HepG2 (cell line): Measurements from ENCODE around the gene CD151. TPM values are rescaled to one million over a fixed set of nuclear protein-coding genes. Genes with fewer than 3 reads are reported as not detected.

Experiments used
- AGO1 ChIP-seq: fragments of 200-400 bp; formaldehyde crosslinking; IDR thresholded peaks from 2 replicates; pipeline ENCODE4 v1.6.1; 2017; ENCODE audit warnings: mild to moderate bottlenecking, low read depth, low read length, moderate library complexity; ENCODE audit not compliant: poor library complexity, severe bottlenecking
- ATAD3A ChIP-seq: sonication (generic); formaldehyde crosslinking; IDR thresholded peaks from 2 replicates; pipeline ENCODE4 v1.4.0; 2020; ENCODE audit warnings: missing genetic modification reagents
- KLF6 ChIP-seq: IDR thresholded peaks from 2 replicates; pipeline ENCODE4 v1.8.0; 2016; ENCODE audit warnings: missing biosample characterization, missing genetic modification reagents
- RBFOX2 ChIP-seq: fragments of 200-400 bp; formaldehyde crosslinking; IDR thresholded peaks from 2 replicates; pipeline ENCODE4 v1.6.1; 2017; ENCODE audit warnings: low read depth, mild to moderate bottlenecking, low read length
- ZNF30 ChIP-seq: sonication (generic); formaldehyde crosslinking; IDR thresholded peaks from 2 replicates; pipeline ENCODE4 v1.5.0; 2020; ENCODE audit warnings: mild to moderate bottlenecking, missing genetic modification reagents
- polyA plus RNA-seq, 8 experiments: library from polyadenylated mRNA; depleted of rRNA in 3 of 8; stranded (reverse) in 7 of 8; unstranded in 1 of 8; fragments of >200 nt; fragmentation: Illumina TruSeq in 4 of 8; extraction: Trizol in 4 of 8; gene quantifications; 2 replicates each; pipeline versions ENCODE4 v1.2.1 to v1.2.3, GENCODE V29; 2011 to 2016; ENCODE audit warnings: low read depth in 4 of 8, missing spikeins in 1 of 8, mixed read lengths in 1 of 8; ENCODE audit not compliant: insufficient read depth in 1 of 8
- total RNA-seq, 5 experiments: library from RNA; depleted of rRNA; stranded (reverse); fragments of >200 nt; fragmentation: Illumina TruSeq; extraction: Trizol; gene quantifications; 2 replicates each; pipeline ENCODE4 v1.2.3, GENCODE V29; 2016; ENCODE audit warnings: low read depth in 1 of 5
- TF ChIP-seq, protein P1 (sequence below): sonication (generic); formaldehyde crosslinking; IDR thresholded peaks from 2 replicates; pipeline ENCODE4 v1.9.0; 2022; ENCODE audit warnings: missing genetic modification reagents, mild to moderate bottlenecking, borderline replicate concordance
- TF ChIP-seq, protein P2 (sequence below): sonication (generic); formaldehyde crosslinking; IDR thresholded peaks from 2 replicates; pipeline ENCODE4 v1.4.0; 2020; ENCODE audit warnings: missing genetic modification reagents

The CD151 gene
- total and polyA plus RNA-seq, 2 of the 13 experiments (the other 11 are each of a cell fraction or from before 2014, with no cell fraction given), result 125 to 197 TPM

DNA sequence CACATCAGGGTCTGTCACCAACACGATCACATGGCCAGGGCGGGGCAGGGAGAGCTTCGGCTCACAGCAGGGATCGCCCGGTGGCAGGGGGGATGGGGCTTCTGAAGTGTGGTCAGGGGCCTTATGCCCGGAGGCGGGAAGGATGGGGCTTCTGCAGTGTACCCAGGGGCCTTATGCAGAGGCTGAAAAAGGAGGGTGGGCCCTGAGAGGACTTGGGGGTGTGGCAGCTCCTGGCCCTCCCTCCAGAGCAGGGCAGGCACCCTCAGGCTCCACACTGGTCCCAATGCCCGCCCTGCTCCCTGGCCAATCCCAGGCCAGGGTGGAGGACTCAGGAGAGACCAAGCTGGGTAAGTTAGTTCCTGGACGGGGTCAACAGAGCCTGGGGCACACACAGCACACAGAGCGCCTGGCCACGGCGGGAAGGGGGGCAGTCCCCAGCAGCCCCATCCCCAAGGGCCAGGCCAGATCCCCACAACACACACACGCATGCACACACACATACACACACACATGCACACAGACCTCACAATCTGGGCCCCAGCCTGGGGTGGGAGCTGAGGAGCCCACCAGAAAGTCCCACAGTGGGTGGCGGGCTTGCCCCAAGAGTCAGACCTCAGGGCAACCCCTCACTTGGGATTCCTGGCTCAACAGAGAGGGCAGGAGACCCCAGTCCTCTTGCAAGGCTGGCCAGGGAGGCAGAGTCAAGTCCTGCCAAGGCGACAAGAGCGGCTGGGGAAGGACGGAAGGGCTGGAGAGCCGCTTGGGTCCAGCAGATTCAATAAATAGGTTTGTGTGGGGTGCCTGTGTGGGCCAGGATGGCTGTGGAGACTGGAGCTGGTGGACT, 41.8 kb upstream of the CD151 start (continued):
- TF ChIP-seq, protein P1, sequence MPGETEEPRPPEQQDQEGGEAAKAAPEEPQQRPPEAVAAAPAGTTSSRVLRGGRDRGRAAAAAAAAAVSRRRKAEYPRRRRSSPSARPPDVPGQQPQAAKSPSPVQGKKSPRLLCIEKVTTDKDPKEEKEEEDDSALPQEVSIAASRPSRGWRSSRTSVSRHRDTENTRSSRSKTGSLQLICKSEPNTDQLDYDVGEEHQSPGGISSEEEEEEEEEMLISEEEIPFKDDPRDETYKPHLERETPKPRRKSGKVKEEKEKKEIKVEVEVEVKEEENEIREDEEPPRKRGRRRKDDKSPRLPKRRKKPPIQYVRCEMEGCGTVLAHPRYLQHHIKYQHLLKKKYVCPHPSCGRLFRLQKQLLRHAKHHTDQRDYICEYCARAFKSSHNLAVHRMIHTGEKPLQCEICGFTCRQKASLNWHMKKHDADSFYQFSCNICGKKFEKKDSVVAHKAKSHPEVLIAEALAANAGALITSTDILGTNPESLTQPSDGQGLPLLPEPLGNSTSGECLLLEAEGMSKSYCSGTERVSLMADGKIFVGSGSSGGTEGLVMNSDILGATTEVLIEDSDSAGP, result peak; percentile 15; the same call in 1 of the 2 replicates
- TF ChIP-seq KLF6 (CRISPR knock-in tag) (no peak), AGO1 (no peak), RBFOX2 (0 out of 2 replicates have a peak, but pooled peaks have one; percentile 21), ZNF30 (CRISPR knock-in tag) (no peak), ATAD3A (CRISPR knock-in tag) (no peak)
- TF ChIP-seq, protein P2, sequence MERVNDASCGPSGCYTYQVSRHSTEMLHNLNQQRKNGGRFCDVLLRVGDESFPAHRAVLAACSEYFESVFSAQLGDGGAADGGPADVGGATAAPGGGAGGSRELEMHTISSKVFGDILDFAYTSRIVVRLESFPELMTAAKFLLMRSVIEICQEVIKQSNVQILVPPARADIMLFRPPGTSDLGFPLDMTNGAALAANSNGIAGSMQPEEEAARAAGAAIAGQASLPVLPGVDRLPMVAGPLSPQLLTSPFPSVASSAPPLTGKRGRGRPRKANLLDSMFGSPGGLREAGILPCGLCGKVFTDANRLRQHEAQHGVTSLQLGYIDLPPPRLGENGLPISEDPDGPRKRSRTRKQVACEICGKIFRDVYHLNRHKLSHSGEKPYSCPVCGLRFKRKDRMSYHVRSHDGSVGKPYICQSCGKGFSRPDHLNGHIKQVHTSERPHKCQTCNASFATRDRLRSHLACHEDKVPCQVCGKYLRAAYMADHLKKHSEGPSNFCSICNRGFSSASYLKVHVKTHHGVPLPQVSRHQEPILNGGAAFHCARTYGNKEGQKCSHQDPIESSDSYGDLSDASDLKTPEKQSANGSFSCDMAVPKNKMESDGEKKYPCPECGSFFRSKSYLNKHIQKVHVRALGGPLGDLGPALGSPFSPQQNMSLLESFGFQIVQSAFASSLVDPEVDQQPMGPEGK (CRISPR knock-in tag), result 0 out of 2 replicates have a peak, but pooled peaks have one; percentile 1
